ENCODE measurements around the gene RNF157. TPM values are rescaled to one million over a fixed set of nuclear protein-coding genes. Genes with fewer than 3 reads are reported as not detected.

Gene RNF157
- total and polyA plus RNA-seq, 2 of the 13 experiments (the other 11 are each of a cell fraction or from before 2014, with no cell fraction given) = 0.44 to 1.5 TPM

GRCh38 chr17:76179496-76180467 lies 60.5 kb downstream of the RNF157 start (continued):
- TF ChIP-seq ELF1 (CRISPR knock-in tag; IDR thresholded peaks at IDR 0.05) (0 out of 2 replicates have a peak, but pooled peaks have one; percentile 30), LRRFIP1 (CRISPR knock-in tag; conservative IDR thresholded peaks at IDR 0.05) (no peak), DR1 (CRISPR knock-in tag; IDR thresholded peaks at IDR 0.05) (no peak), ZNF629 (CRISPR knock-in tag; conservative IDR thresholded peaks at IDR 0.05) (no peak), ZNF501 (CRISPR knock-in tag; IDR thresholded peaks at IDR 0.05) (no peak), MED1 (CRISPR knock-in tag; IDR thresholded peaks at IDR 0.05) (peak; percentile 24; the same call in 1 of the 2 replicates), KLF11 (CRISPR knock-in tag; IDR thresholded peaks at IDR 0.05) (no peak), FIP1L1 (IDR thresholded peaks at IDR 0.05; ENCODE audit: borderline replicate concordance, insufficient read depth, low read depth, low read length) (no peak), SMC3 (IDR thresholded peaks at IDR 0.05; ENCODE audit: low read length) (0 out of 2 replicates have a peak, but pooled peaks have one; percentile 6), ZNF331 (CRISPR knock-in tag; IDR thresholded peaks at IDR 0.05) (no peak), ZNF747 (CRISPR knock-in tag; IDR thresholded peaks at IDR 0.05; ENCODE audit: borderline replicate concordance) (no peak), ERF (CRISPR knock-in tag; IDR thresholded peaks at IDR 0.05) (no peak), PAF1 (CRISPR knock-in tag; IDR thresholded peaks at IDR 0.05) (no peak), GMEB1 (CRISPR knock-in tag; IDR thresholded peaks at IDR 0.05; ENCODE audit: borderline replicate concordance) (no peak), ZSCAN30 (CRISPR knock-in tag; IDR thresholded peaks at IDR 0.05) (no peak), ZZZ3 (CRISPR knock-in tag; IDR thresholded peaks at IDR 0.05; ENCODE audit: borderline replicate concordance) (no peak), KLF12 (CRISPR knock-in tag; IDR thresholded peaks at IDR 0.05; ENCODE audit: borderline replicate concordance) (no peak), JUNB (CRISPR knock-in tag; IDR thresholded peaks at IDR 0.05; ENCODE audit: borderline replicate concordance) (no peak), ZNF225 (CRISPR knock-in tag; IDR thresholded peaks at IDR 0.05) (no peak), TCF7 (IDR thresholded peaks at IDR 0.05; ENCODE audit: low read depth) (no peak), ZNF839 (CRISPR knock-in tag; IDR thresholded peaks at IDR 0.05; ENCODE audit: borderline replicate concordance) (no peak), ZNF775 (CRISPR knock-in tag; IDR thresholded peaks at IDR 0.05; ENCODE audit: borderline replicate concordance) (no peak), GABPB1 (CRISPR knock-in tag; IDR thresholded peaks at IDR 0.05) (peak; percentile 25; the same call in 1 of the 2 replicates), NFYC (CRISPR knock-in tag; IDR thresholded peaks at IDR 0.05) (no peak), ZMAT3 (CRISPR knock-in tag; conservative IDR thresholded peaks at IDR 0.05) (no peak)
